Ovary (tissue), 3 donors: ENCODE data around the gene KDM6A.

Source experiments
- CTCF ChIP-seq, 3 donors: fragments of 450-650 bp in 2 of 3; fragments of 200-600 bp in 1 of 3; IDR thresholded peaks; one replicate each; pipeline versions ENCODE4 v1.5.1 to v1.8.0; 2016 to 2022; ENCODE audit warnings: antibody characterized with exemption in 3 of 3, mild to moderate bottlenecking in 1 of 3
- POLR2A ChIP-seq: fragments of 450-650 bp; IDR thresholded peaks from one replicate; pipeline ENCODE4 v1.6.1; 2017; ENCODE audit warnings: antibody characterized with exemption, mild to moderate bottlenecking, moderate library complexity
- donor health status: DM: no; HTN: no; CAD: no.

DNA sequence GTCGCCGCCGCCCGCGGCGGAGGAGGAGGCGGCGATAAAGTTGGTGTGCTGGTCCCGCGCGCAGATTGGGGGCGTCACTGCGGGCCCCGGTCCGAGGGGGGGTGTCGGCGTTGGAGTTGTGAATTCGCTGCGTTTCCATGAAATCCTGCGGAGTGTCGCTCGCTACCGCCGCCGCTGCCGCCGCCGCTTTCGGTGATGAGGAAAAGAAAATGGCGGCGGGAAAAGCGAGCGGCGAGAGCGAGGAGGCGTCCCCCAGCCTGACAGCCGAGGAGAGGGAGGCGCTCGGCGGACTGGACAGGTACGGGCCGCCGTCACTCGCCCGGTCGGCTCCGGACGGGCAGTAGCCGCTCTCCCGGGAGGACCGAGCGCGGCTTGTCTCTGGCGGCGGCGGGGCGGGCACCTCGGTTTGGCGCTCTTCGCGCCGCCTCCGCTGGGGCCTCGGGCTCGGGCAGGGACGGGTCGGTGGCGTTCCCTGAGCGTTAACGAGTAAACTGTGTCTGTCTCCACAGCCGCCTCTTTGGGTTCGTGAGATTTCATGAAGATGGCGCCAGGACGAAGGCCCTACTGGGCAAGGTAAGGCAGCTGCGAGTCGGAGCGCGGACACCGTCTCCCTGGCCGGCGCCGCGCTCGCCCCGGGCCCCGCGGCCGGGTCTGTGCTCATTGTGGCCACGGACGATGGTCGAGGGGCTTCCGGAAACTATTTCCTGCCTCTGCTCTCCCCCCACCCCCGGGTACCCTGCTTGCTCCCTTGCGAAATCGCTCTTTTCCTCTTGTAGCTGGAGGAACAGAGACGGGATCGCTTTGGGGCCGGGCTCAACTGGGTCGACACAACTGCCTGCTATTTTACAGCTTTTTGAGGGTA lies 658 bp downstream of the KDM6A start:
- peak; percentile 19 for TF ChIP-seq POLR2A
- no peak for TF ChIP-seq CTCF (IDR thresholded peaks at IDR 0.05)
